HG02571 (cell line): ENCODE data around the gene ZNF197.
"Not testable (repeated sequence)": the region's sequence is repeated elsewhere in the genome, so short reads cannot be mapped to it uniquely, and the experiment has no call there.

Experiments used
- ATAC-seq: cut with Tn5 transposase; IDR thresholded peaks from one replicate; pipeline ENCODE4 v1.9.1; 2021; ENCODE audit warnings: mild to moderate bottlenecking, moderate library complexity; ENCODE audit not compliant: unreplicated experiment

ZNF197 gene

GRCh38 chr3:44661189-44661588 is 36.4 kb downstream of the ZNF197 start:
- no peak for ATAC-seq

GRCh38 chr3:44665173-44665572 is 40.3 kb downstream of the ZNF197 start:
- no peak for ATAC-seq

GRCh38 chr3:44666346-44666745 is 41.5 kb downstream of the ZNF197 start:
- no peak for ATAC-seq

- ATAC-seq = no peak
Measured at GRCh38 chr3:44669760-44670159, 44.9 kb downstream of the ZNF197 start.

GRCh38 chr3:44673466-44673865 is 48.6 kb downstream of the ZNF197 start:
- not testable (repeated sequence) for ATAC-seq

GRCh38 chr3:44674211-44674610 is 49.4 kb downstream of the ZNF197 start:
- ATAC-seq = no peak

- no peak for ATAC-seq
Measured at GRCh38 chr3:44678480-44679116, 53.8 kb downstream of the ZNF197 start.

GRCh38 chr3:44680921-44681455 is 56.2 kb downstream of the ZNF197 start:
- ATAC-seq = no peak

GRCh38 chr3:44682182-44682896 is 57.5 kb downstream of the ZNF197 start:
- ATAC-seq = no peak

- peak; percentile 93 for ATAC-seq
Measured at GRCh38 chr3:44685128-44685800, 60.4 kb downstream of the ZNF197 start.

GRCh38 chr3:44687898-44688297 is 63.1 kb downstream of the ZNF197 start:
- ATAC-seq = no peak
